ENCODE results near the gene CENPP. TPM values are rescaled to one million over a fixed set of nuclear protein-coding genes. Genes with fewer than 3 reads are reported as not detected.
"Not testable (repeated sequence)": the region's sequence is repeated elsewhere in the genome, so short reads cannot be mapped to it uniquely, and the experiment has no call there.

Gene CENPP
- polyA plus RNA-seq, 4 donors = 5.2 to 7.3 (median 5.7) TPM

- not testable (repeated sequence) for DNase-seq (ENCODE audit: low read depth in 4 of 4, low spot score in 3 of 4)
Measured at GRCh38 chr9:92571871-92572270, 246.1 kb downstream of the CENPP start.

GRCh38 chr9:92573612-92574011, 247.9 kb downstream of the CENPP start:
- DNase-seq (ENCODE audit: low read depth in 4 of 4, low spot score in 3 of 4) = not testable (repeated sequence)

- no peak for DNase-seq (ENCODE audit: low read depth in 4 of 4, low spot score in 3 of 4)
Measured at GRCh38 chr9:92576175-92576574, 250.4 kb downstream of the CENPP start.

GRCh38 chr9:92589923-92590322, 264.2 kb downstream of the CENPP start:
- DNase-seq (ENCODE audit: low read depth in 4 of 4, low spot score in 3 of 4) = no peak

GRCh38 chr9:92590377-92590776, 264.6 kb downstream of the CENPP start:
- DNase-seq (ENCODE audit: low read depth in 4 of 4, low spot score in 3 of 4) = no peak

- no peak for DNase-seq (ENCODE audit: low read depth in 4 of 4, low spot score in 3 of 4)
Measured at GRCh38 chr9:92592537-92592936, 266.8 kb downstream of the CENPP start.

GRCh38 chr9:92592946-92593861, 267.5 kb downstream of the CENPP start:
- DNase-seq (ENCODE audit: low read depth in 4 of 4, low spot score in 3 of 4) = no peak

- DNase-seq (ENCODE audit: low read depth in 4 of 4, low spot score in 3 of 4) = not testable (repeated sequence)
Measured at GRCh38 chr9:92595075-92595474, 269.3 kb downstream of the CENPP start.

GRCh38 chr9:92595930-92596329, 270.2 kb downstream of the CENPP start:
- DNase-seq (ENCODE audit: low read depth in 4 of 4, low spot score in 3 of 4) = no peak

GRCh38 chr9:92598382-92598781, 272.6 kb downstream of the CENPP start:
- no peak for DNase-seq (ENCODE audit: low read depth in 4 of 4, low spot score in 3 of 4)

- DNase-seq (ENCODE audit: low read depth in 4 of 4, low spot score in 3 of 4) = no peak
Measured at GRCh38 chr9:92599938-92600461, 274.2 kb downstream of the CENPP start.

- no peak for DNase-seq (ENCODE audit: low read depth in 4 of 4, low spot score in 3 of 4)
Measured at GRCh38 chr9:92600462-92601261, 274.9 kb downstream of the CENPP start.

- no peak for DNase-seq (ENCODE audit: low read depth in 4 of 4, low spot score in 3 of 4)
Measured at GRCh38 chr9:92601451-92601850, 275.7 kb downstream of the CENPP start.

- DNase-seq (ENCODE audit: low read depth in 4 of 4, low spot score in 3 of 4) = no peak
Measured at GRCh38 chr9:92602413-92602812, 276.7 kb downstream of the CENPP start.

- no peak for DNase-seq (ENCODE audit: low read depth in 4 of 4, low spot score in 3 of 4)
Measured at GRCh38 chr9:92603100-92603499, 277.3 kb downstream of the CENPP start.

GRCh38 chr9:92603990-92604389, 278.2 kb downstream of the CENPP start:
- DNase-seq (ENCODE audit: low read depth in 4 of 4, low spot score in 3 of 4) = no peak

- no peak for DNase-seq (ENCODE audit: low read depth in 4 of 4, low spot score in 3 of 4)
Measured at GRCh38 chr9:92605224-92605623, 279.5 kb downstream of the CENPP start.

- no peak for DNase-seq (ENCODE audit: low read depth in 4 of 4, low spot score in 3 of 4)
Measured at GRCh38 chr9:92607088-92607487, 281.3 kb downstream of the CENPP start.

- no peak for DNase-seq (ENCODE audit: low read depth in 4 of 4, low spot score in 3 of 4)
Measured at GRCh38 chr9:92607773-92608172, 282.0 kb downstream of the CENPP start.

GRCh38 chr9:92608241-92608908, 282.6 kb downstream of the CENPP start:
- DNase-seq (ENCODE audit: low read depth in 4 of 4, low spot score in 3 of 4) = no peak

All from right renal pelvis (tissue), 4 donors.